Liver (tissue), 3 donors: ENCODE measurements around the gene LILRA2.

Experiments
- ATF3 ChIP-seq: IDR thresholded peaks from 2 replicates; pipeline ENCODE4 v1.6.1; 2016; ENCODE audit warnings: antibody characterized with exemption
- CTCF ChIP-seq: fragments of 150-350 bp; IDR thresholded peaks from 2 replicates; pipeline ENCODE4 v1.5.1; 2017; ENCODE audit warnings: improper control_type of control experiment, low read depth, low read length; ENCODE audit not compliant: missing input control
- EGR1 ChIP-seq, 2 donors: IDR thresholded peaks; 2 replicates each; pipeline ENCODE4 v1.6.1; 2016 to 2018; ENCODE audit warnings: antibody characterized with exemption in 2 of 2, low read depth in 2 of 2
- GABPA ChIP-seq, 2 donors: IDR thresholded peaks in 1 of 2; conservative IDR thresholded peaks in 1 of 2; 2 replicates each; pipeline ENCODE4 v1.6.1; 2016; ENCODE audit warnings: antibody characterized with exemption in 2 of 2, mild to moderate bottlenecking in 1 of 2, moderate library complexity in 1 of 2
- HNF4A ChIP-seq, 2 donors: conservative IDR thresholded peaks; 2 replicates each; pipeline ENCODE4 v1.6.1; 2016; ENCODE audit warnings: antibody characterized with exemption in 2 of 2, mild to moderate bottlenecking in 2 of 2
- JUND ChIP-seq, 2 donors: IDR thresholded peaks; 2 replicates each; pipeline ENCODE4 v1.6.1; 2016; ENCODE audit warnings: antibody characterized with exemption in 2 of 2
- RAD21 ChIP-seq, 2 donors: IDR thresholded peaks; 2 replicates each; pipeline ENCODE4 v1.6.1; 2016; ENCODE audit warnings: antibody characterized with exemption in 2 of 2, mild to moderate bottlenecking in 2 of 2
- REST ChIP-seq: IDR thresholded peaks from 2 replicates; pipeline ENCODE4 v1.6.1; 2016; ENCODE audit warnings: antibody characterized with exemption, mild to moderate bottlenecking
- RXRA ChIP-seq, 2 donors: IDR thresholded peaks; 2 replicates each; pipeline ENCODE4 v1.6.1; 2017 to 2018; ENCODE audit warnings: antibody characterized with exemption in 2 of 2, mild to moderate bottlenecking in 1 of 2
- SP1 ChIP-seq: IDR thresholded peaks from 2 replicates; pipeline ENCODE4 v1.6.1; 2018; ENCODE audit warnings: antibody characterized with exemption, mild to moderate bottlenecking
- TAF1 ChIP-seq: conservative IDR thresholded peaks from 2 replicates; pipeline ENCODE4 v1.6.1; 2016; ENCODE audit warnings: antibody characterized with exemption, mild to moderate bottlenecking
- YY1 ChIP-seq: IDR thresholded peaks from 2 replicates; pipeline ENCODE4 v1.6.1; 2016; ENCODE audit warnings: antibody characterized with exemption, mild to moderate bottlenecking
- TF ChIP-seq, protein P1 (sequence below): IDR thresholded peaks from 2 replicates; pipeline ENCODE4 v1.6.1; 2016; ENCODE audit warnings: antibody characterized with exemption
- TF ChIP-seq, protein P2 (sequence below): IDR thresholded peaks from 2 replicates; pipeline ENCODE4 v1.6.1; 2016; ENCODE audit warnings: antibody characterized with exemption
- donor health status: healthy.
- donor health status: healthy.

DNA sequence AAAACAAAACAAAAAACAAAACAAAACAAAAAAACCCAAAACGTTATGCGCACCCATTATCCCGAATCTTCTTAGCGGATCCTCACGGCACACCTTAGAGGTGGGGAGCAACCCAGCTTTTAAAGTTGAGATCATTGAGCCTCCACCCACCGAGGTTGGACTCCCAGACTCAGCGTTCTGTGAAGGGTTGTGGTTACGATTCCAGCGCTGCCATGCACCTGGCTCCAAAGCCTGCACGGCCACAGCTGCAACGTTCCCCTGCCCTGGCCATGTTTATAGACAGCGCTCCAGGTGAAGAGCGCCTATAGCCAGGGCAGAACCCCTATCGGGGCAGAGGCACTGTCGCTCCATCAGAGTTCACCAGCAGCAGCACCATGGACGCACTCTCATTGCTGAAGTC is 18.7 kb upstream of the LILRA2 start:
- TF ChIP-seq GABPA (IDR thresholded peaks at IDR 0.05 in 1 of 2, conservative IDR thresholded peaks at IDR 0.05 in 1 of 2) (no peak), CTCF (no peak), EGR1 (IDR thresholded peaks at IDR 0.05; ENCODE audit: low read depth in 2 of 2) (no peak), SP1 (no peak), TAF1 (no peak), ATF3 (no peak), YY1 (no peak), JUND (IDR thresholded peaks at IDR 0.05) (no peak), RXRA (IDR thresholded peaks at IDR 0.05) (no peak), REST (no peak), HNF4A (conservative IDR thresholded peaks at IDR 0.05) (no peak), RAD21 (IDR thresholded peaks at IDR 0.05) (no peak)
- TF ChIP-seq, protein P1, sequence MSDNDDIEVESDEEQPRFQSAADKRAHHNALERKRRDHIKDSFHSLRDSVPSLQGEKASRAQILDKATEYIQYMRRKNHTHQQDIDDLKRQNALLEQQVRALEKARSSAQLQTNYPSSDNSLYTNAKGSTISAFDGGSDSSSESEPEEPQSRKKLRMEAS: no peak
- TF ChIP-seq, protein P2, sequence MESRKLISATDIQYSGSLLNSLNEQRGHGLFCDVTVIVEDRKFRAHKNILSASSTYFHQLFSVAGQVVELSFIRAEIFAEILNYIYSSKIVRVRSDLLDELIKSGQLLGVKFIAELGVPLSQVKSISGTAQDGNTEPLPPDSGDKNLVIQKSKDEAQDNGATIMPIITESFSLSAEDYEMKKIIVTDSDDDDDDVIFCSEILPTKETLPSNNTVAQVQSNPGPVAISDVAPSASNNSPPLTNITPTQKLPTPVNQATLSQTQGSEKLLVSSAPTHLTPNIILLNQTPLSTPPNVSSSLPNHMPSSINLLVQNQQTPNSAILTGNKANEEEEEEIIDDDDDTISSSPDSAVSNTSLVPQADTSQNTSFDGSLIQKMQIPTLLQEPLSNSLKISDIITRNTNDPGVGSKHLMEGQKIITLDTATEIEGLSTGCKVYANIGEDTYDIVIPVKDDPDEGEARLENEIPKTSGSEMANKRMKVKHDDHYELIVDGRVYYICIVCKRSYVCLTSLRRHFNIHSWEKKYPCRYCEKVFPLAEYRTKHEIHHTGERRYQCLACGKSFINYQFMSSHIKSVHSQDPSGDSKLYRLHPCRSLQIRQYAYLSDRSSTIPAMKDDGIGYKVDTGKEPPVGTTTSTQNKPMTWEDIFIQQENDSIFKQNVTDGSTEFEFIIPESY: no peak
